Measurements from ENCODE around the gene C1QTNF8. TPM values are rescaled to one million over a fixed set of nuclear protein-coding genes. Genes with fewer than 3 reads are reported as not detected.
A peak's percentile ranks its signal among the peaks of the same experiment; 100 is the strongest.

The C1QTNF8 gene
- total and polyA plus RNA-seq, 2 of the 13 experiments (the other 11 are each of a cell fraction or from before 2014, with no cell fraction given), result 0.09 TPM; not detected in 1

- TF ChIP-seq GABPA (IDR thresholded peaks at IDR 0.05; ENCODE audit: low read depth, low read length) (peak; percentile 42), GABPA (CRISPR knock-in tag; IDR thresholded peaks at IDR 0.05; ENCODE audit: low read depth) (peak; percentile 90), ZNF800 (CRISPR knock-in tag; IDR thresholded peaks at IDR 0.05) (0 out of 2 replicates have a peak, but pooled peaks have one; percentile 25), ZKSCAN8 (CRISPR knock-in tag; IDR thresholded peaks at IDR 0.05; ENCODE audit: borderline replicate concordance) (peak; percentile 90), ZNF883 (CRISPR knock-in tag; IDR thresholded peaks at IDR 0.05; ENCODE audit: not compliant biosample characterization) (peak; percentile 87), PRDM10 (CRISPR knock-in tag; IDR thresholded peaks at IDR 0.05; ENCODE audit: low read depth) (peak; percentile 65; the same call in 1 of the 2 replicates), GLMP (CRISPR knock-in tag; IDR thresholded peaks at IDR 0.05; ENCODE audit: borderline replicate concordance) (no peak), SKIL (CRISPR knock-in tag; IDR thresholded peaks at IDR 0.05; ENCODE audit: borderline replicate concordance) (peak; percentile 93), NFE2L1 (CRISPR knock-in tag; IDR thresholded peaks at IDR 0.05; ENCODE audit: borderline replicate concordance) (0 out of 2 replicates have a peak, but pooled peaks have one; percentile 28), MAZ (IDR thresholded peaks at IDR 0.05; ENCODE audit: borderline replicate concordance, low read depth, low read length) (no peak), MAZ (CRISPR knock-in tag; IDR thresholded peaks at IDR 0.05; ENCODE audit: low read depth) (peak; percentile 90), ZNF138 (CRISPR knock-in tag; IDR thresholded peaks at IDR 0.05; ENCODE audit: low read depth) (peak; percentile 97), ZNF143 (CRISPR knock-in tag; IDR thresholded peaks at IDR 0.05) (no peak; the same call in 1 of the 2 replicates), ZFP36L1 (CRISPR knock-in tag; IDR thresholded peaks at IDR 0.05) (peak; percentile 73; the same call in 1 of the 2 replicates), RXRA (CRISPR knock-in tag; IDR thresholded peaks at IDR 0.05) (peak; percentile 94), CREBL2 (CRISPR knock-in tag; IDR thresholded peaks at IDR 0.05; ENCODE audit: borderline replicate concordance) (peak; percentile 93; the same call in 1 of the 2 replicates), DBP (CRISPR knock-in tag; IDR thresholded peaks at IDR 0.05; ENCODE audit: not compliant biosample characterization) (peak; percentile 23), CBFB (CRISPR knock-in tag; IDR thresholded peaks at IDR 0.05) (peak; percentile 54; the same call in 1 of the 2 replicates)
Measured at GRCh38 chr16:1082266-1082951, 13.6 kb downstream of the C1QTNF8 start (continued).
